Superior temporal gyrus (tissue), 1 donor: ENCODE results near the gene JAK2.
"Not testable (repeated sequence)": the region's sequence is repeated elsewhere in the genome, so short reads cannot be mapped to it uniquely, and the experiment has no call there.

Experiments
- DNase-seq: peaks from one replicate; pipeline ENCODE4 v3.0.0-alpha.2; 2016; ENCODE audit errors: extremely low spot score

JAK2 gene

DNA sequence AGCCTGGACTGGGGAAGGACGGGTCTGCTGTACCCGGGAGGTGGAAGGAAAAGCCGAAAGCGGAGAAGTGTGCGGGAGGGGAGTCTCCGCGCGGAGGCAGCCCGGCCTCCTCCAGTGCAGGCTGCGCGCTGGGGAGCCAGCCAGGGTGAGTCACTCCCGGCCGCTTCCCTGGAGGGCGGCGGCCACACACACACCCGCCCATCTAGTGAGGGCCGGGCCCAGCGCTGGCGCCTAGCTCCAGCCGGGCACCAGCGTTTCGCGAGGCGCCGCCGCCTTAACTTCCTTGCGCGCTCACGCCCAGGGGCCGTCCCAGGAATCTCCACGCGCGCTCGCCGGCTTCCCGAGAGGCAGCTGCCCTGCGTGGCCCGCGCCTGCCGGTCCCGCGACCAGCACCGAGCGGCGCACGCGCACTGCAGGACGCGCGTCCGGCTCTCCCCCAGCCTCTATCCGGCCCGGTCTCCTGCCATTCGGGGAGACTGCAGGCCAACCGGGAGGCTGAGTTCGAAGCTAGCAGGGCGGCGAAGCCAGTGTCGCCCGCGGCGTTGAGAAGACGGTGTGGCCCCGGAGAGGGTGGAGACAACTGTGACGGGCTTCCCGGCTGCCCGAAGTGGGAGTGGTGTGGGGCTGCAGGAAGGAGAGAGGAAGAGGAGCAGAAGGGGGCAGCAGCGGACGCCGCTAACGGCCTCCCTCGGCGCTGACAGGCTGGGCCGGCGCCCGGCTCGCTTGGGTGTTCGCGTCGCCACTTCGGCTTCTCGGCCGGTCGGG is at the start of gene JAK2:
JAK2 (plus strand) TSS at position 652 of the 765 bp plus-strand sequence. CDS start 36,716 bp downstream, outside the sequence.
- DNase-seq, result peak; percentile 82

DNA sequence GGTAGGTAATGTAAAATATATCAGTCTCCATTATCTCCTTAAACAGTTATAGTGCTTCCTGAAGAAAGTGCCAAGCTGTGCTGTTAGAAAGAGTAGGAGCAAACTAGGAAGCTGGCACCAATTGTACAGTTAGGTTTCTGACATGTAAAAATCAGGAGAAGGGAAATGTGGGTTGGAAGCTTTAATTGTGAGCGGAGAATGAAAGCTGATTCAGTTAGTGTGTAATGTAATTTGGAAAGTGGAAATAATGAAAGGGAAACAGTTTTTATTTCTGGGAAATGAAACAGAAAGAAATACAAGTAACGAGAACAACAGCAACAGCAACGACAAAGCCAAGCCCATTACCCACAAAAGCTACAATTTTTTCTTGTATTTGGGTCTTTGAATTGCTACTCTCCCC is 48.8 kb upstream of the JAK2 start:
- no peak for DNase-seq

DNA sequence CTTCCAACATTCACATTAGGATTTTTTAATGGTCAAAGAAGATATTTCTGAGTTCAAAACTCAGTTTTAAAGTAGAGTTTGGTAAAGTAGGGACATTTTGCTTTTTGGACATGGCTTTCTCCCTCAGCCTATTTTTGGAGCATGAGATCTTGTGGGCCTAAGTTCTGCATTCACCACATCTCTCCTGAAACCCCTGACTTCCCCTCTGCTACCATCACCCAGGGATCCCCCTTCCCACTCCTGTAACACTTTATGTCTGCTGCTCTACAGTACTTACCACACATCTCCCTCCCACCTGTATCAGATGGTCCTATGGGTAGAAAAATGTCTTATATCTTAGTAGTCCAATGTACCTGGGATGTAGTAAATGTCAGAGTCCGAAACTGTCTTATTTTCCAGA is 48.2 kb upstream of the JAK2 start:
- no peak for DNase-seq

DNA sequence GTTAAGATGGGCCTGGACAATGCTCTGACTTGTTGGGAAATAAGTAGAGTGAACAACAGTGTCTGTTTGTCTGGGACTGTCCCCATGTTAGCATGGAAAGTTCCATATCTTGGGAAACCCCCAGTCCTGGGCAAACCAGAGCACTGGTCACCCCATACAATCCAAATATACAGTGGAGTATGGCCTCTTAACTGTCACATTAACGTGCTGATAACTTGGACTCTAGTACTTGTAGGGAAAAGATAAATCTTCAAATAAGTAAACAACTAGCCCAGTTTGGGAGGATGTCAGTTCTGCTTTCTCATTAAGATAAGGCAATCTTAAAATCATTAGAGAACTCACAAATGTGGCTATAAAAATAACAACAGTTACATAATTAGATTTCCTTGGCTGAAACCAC is 47.6 kb upstream of the JAK2 start:
- DNase-seq, result no peak

- no peak for DNase-seq
These were observed 46.6 kb upstream of the JAK2 start for GRCh38 chr9:4938496-4938895.

DNA sequence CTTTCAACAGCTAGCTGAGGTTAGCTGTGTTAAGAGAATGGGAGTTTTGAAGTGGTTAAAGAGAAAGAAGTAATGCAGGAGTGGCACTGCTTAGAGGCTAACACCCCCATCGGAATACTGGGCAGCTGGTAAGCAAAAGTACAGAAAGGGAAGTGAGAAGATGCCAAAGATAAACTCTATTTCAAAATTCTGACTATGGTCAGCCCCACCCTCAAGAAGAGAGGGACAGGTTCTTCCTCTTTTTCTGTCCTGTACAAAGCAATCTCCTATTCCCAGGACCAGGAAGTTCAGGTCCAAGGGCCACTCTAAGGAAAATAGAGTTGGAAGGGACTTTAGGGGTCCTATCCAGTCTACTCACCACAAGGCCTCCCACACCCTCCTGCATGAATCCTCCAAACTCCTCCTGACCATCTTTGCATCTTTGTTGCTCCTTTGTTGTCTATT is 45.9 kb upstream of the JAK2 start:
- no peak for DNase-seq

- DNase-seq, result not testable (repeated sequence)
These were observed 42.9 kb upstream of the JAK2 start for GRCh38 chr9:4942042-4942691.

- no peak for DNase-seq
These were observed 41.7 kb upstream of the JAK2 start for GRCh38 chr9:4943346-4943745.

- not testable (repeated sequence) for DNase-seq
These were observed 40.5 kb upstream of the JAK2 start for GRCh38 chr9:4944431-4945211.

GRCh38 chr9:4946937-4947336 is 38.1 kb upstream of the JAK2 start:
- DNase-seq, result no peak

DNA sequence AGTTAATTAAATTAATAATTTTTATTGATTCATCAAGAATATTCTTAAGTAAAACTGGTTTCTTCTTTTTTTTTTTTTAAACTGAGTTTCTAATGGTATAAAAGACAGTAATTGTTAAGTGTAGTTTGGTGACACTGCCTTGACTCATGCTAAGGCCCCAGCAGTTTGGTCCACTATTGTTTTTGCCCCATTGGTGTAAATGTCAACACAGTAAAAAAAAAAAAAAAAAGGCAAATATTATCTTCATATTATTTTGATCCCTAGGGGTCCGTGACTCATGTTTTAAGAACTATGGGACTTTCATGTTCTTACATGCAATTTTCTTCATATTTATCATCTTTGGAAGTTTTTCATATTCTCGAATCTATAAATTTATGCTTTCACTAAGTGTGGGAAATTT is 29.2 kb upstream of the JAK2 start:
- DNase-seq, result no peak

DNA sequence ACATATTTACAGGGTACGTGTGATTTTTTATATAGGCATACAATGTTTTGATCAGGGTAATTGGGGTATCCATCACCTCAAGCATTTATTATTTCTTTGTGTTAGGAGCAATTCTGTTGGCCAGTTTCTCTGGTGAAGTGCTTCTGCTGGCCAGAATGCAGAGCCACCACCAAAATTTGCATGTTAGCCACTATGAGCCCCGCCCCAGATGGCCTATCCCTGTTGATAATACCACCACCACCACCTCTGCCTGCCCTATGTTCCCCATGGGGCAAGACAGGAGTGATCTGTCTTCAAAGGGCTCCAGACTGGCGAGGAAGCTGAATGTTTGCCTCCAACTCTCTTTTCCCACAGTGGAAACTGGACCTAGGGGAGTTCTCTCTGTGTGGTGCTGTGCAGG is 26.0 kb upstream of the JAK2 start:
- no peak for DNase-seq

DNA sequence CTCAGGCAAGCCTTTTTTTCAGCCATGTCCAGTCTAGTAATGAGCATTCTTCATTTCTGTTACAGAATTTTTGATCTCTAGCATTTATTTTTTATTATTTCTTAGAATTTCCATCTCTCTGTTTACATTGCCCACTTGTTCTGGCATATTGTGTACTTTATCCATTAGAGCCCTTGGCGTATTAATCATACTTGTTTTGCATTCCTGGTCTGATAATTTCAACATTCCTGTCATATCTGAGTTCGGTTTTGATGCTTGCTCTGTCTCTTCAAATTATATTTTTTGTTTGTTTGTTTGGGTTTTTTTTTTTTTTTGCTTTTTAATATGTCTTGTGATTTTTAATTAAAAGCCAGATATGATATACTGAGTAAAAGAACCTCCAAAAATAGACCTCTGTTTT is 23.0 kb upstream of the JAK2 start:
- no peak for DNase-seq

- no peak for DNase-seq
These were observed 20.5 kb upstream of the JAK2 start for GRCh38 chr9:4964540-4964939.

GRCh38 chr9:4965174-4965821 is 19.8 kb upstream of the JAK2 start:
- no peak for DNase-seq

GRCh38 chr9:4967523-4967922 is 17.5 kb upstream of the JAK2 start:
- DNase-seq, result no peak

DNA sequence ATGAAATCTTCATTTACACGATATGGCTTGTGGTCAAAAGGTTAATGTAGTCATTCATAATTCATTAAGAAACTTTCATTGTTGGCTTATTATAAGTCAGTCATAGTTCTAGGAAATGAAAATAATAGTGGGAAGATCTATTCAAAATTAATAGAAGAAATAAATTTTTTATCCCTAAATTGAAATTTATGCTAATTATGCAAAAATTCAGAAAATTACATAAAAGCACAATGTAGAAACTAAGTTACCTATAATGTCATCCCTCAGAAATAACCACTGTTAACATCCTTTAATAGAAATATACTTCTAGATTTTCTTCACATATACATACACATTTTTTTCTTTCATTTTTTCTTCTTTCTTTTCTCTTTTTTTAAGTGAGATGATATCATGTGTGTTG is 15.9 kb upstream of the JAK2 start:
- DNase-seq, result no peak

- DNase-seq, result no peak
These were observed 14.0 kb upstream of the JAK2 start for GRCh38 chr9:4970970-4971641.

DNA sequence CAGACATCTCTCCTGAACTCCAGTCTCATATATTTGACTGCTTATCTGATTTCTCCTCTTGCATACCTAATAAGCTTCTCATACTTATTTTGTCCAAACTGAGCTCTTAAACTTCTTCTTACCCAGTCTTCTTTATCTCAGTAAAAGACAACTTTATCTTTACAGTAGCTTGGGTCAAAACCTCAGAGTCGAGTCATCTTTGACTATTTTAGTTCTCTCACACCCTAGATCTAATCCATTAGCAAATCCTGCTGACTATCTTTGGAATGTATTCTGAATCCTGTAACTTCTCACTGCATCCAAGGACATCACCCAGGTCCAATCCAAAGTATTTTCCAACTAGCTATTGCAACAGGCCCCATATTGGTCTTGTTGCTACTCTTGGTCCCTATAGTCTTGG is 11.8 kb upstream of the JAK2 start:
- DNase-seq, result no peak

DNA sequence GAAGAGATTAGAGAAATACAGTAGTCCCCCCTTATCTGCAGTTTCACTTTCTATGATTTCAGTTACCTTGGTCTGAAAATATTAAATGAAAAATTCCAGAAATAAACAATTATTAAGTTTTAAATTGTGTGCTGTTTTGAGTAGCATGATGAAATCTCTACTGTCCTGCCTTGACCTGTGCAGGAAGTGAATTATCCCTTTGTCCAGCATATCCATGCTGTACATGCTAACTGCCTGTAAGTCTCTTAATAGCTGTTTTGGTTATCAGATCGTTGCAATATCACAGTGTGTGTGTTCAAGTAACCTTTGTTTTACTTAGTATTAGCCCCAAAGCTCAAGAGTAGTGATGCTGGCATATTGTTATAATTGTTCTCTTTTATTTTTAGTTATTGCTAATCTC is 11.2 kb upstream of the JAK2 start:
- no peak for DNase-seq

- DNase-seq, result no peak
These were observed 5.8 kb upstream of the JAK2 start for GRCh38 chr9:4979239-4979638.
